Measurements from ENCODE around the gene TNFRSF19. TPM values are rescaled to one million over a fixed set of nuclear protein-coding genes. Genes with fewer than 3 reads are reported as not detected.

Gene TNFRSF19
- total and polyA plus RNA-seq, 2 of the 13 experiments (the other 11 are each of a cell fraction or from before 2014, with no cell fraction given): 75.3 to 77.7 TPM

DNA sequence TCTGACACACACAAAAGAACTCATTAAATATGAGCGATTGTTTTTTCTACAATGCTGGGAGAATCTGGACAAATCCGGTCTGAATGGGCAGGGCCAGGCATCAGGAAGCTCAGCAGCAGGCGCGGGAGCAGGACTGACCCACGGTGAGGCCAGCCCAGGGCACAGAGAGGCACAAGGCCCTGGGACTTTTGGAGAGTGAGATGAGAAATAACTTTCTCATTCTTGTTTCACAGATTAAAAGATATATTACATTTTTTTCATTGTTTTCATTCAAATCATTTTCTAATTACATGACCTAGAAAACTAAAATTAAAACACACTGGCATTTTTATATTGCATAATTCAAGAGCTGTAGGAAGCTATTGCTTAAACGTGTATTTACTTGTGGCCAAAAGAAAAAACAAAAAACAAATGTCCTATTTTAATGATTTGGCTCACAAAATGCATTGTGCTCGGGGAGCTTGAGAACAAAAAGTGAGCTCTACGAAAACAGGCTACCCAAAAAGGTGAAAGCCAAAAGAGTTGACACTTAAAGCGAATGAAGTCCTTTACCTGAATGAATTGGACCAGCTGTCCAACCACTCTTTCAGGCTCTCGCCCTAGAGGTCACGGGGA is 133.1 kb downstream of the TNFRSF19 start:
- no peaks in the 10 kb centered on the region for H3K27me3 ChIP-seq (ENCODE audit: control insufficient read depth in 1 of 2, insufficient read depth in 2 of 2, low read length in 2 of 2)
- intact Hi-C loops (cut with micrococcal nuclease; ENCODE audit: unreplicated experiment) (no loop called here), in situ Hi-C loops (cut with HindIII; ENCODE audit: extremely low pct_ligation_motif_present, low pct_unique_long_range_greater_than_20kb) (loop anchor here (10.0 kb wide), 1 partner anchor 239 kb away; no protein-coding TSS in a partner anchor)
- H3K79me2 ChIP-seq (ENCODE audit: insufficient read depth, low read length): no peaks in the 10 kb centered on the region
- H3K27ac ChIP-seq (ENCODE audit: extremely low read length, insufficient read depth, low read length): no peak overlapping the region
- ChIA-PET POLR2A (no interaction called here), CTCF (ENCODE audit: low intra/inter-chr PET ratio, low total read pairs) (no interaction called here)
- ATAC-seq (no peak), FAIRE-seq (no peak), DNase-seq (ENCODE audit: low spot score) (no peak)
- H3K9ac ChIP-seq (ENCODE audit: insufficient read depth, low read depth, low read length): no peak overlapping the region
- H4K20me1 ChIP-seq (ENCODE audit: insufficient read depth, low read length): no peaks in the 10 kb centered on the region
- H2AFZ ChIP-seq (ENCODE audit: low read length): no peak overlapping the region
- no peaks in the 10 kb centered on the region for H3K9me3 ChIP-seq (ENCODE audit: low read length)
- peaks cover 20% of the 10 kb centered on the region for H3K4me1 ChIP-seq (ENCODE audit: insufficient read depth, low read length)
- no TSS peak for BruUV-seq (replicated peaks)
- TF ChIP-seq CREB3 (CRISPR knock-in tag; IDR thresholded peaks at IDR 0.05) (no peak), RORA (CRISPR knock-in tag; IDR thresholded peaks at IDR 0.05) (no peak), PTBP1 (IDR thresholded peaks at IDR 0.05; ENCODE audit: low read depth, low read length, poor library complexity, severe bottlenecking) (no peak), PCBP2 (optimal IDR thresholded peaks at IDR 0.05; ENCODE audit: low read depth, low read length, poor library complexity, severe bottlenecking) (no peak), TFDP2 (CRISPR knock-in tag; IDR thresholded peaks at IDR 0.05) (no peak), ZMAT3 (CRISPR knock-in tag; conservative IDR thresholded peaks at IDR 0.05) (no peak), ZFP36L2 (CRISPR knock-in tag; IDR thresholded peaks at IDR 0.05) (no peak), ZNF101 (CRISPR knock-in tag; IDR thresholded peaks at IDR 0.05; ENCODE audit: borderline replicate concordance, low read depth) (no peak), KLF9 (CRISPR knock-in tag; IDR thresholded peaks at IDR 0.05; ENCODE audit: low read depth) (no peak), NFKBIZ (CRISPR knock-in tag; IDR thresholded peaks at IDR 0.05) (no peak), ZC3H4 (CRISPR knock-in tag; IDR thresholded peaks at IDR 0.05; ENCODE audit: borderline replicate concordance) (no peak), HBP1 (CRISPR knock-in tag; IDR thresholded peaks at IDR 0.05; ENCODE audit: low read depth) (no peak)
- no peaks in the 10 kb centered on the region for H3K36me3 ChIP-seq (replicated peaks in 1 of 2; ENCODE audit: control insufficient read depth in 1 of 2, insufficient read depth in 2 of 2, low read length in 2 of 2)
- H3K4me3 ChIP-seq (replicated peaks in 1 of 3; ENCODE audit: insufficient read depth in 1 of 3, low read depth in 2 of 3, low read length in 3 of 3): no peak overlapping the region
- no peak overlapping the region for H3K4me2 ChIP-seq (ENCODE audit: low read depth, low read length)
- WGBS (ENCODE audit: low lambda C conversion rate): 76% methylated on average over 11 of the region's 11 CpGs
